OCI-LY7 (cell line): ENCODE measurements around the gene CKM. TPM values are rescaled to one million over a fixed set of nuclear protein-coding genes. Genes with fewer than 3 reads are reported as not detected.

Experiments used
- BruUV-seq: library from RNA; stranded (reverse); fragments of 400-500 nt; replicated peaks from 2 replicates; lab custom pipeline; 2021; lab: Mats Ljungman, UMichigan
- CTCF ChIA-PET: fragments of 300-600 bp; sonication (Branson Sonifier 250); formaldehyde crosslinking; loops from one replicate; lab custom pipeline; 2022; ENCODE audit warnings: antibody characterized with exemption; ENCODE audit not compliant: unreplicated experiment; lab: Charles Lee
- POLR2A ChIA-PET: fragments of 300-600 bp; sonication (Branson Sonifier 250); formaldehyde crosslinking; loops from one replicate; lab custom pipeline; 2022; ENCODE audit warnings: antibody characterized with exemption; lab: Charles Lee
- DNase-seq: peaks from one replicate; pipeline ENCODE4 v3.0.0-alpha.2; 2015; ENCODE audit warnings: low spot score
- H2AFZ ChIP-seq: fragments of 200-600 bp; sonication (generic), shearing (Covaris generic); 2 replicates; pipeline ENCODE4 v1.6.1; 2014; ENCODE audit warnings: mild to moderate bottlenecking, antibody characterized with exemption, low read length, moderate library complexity
- H3K27ac ChIP-seq: fragments of 200-600 bp; sonication (generic); 2 replicates; pipeline ENCODE4 v1.5.1; 2014; ENCODE audit warnings: mixed run types, low read depth, mild to moderate bottlenecking, moderate library complexity, low read length, inconsistent platforms; ENCODE audit not compliant: poor library complexity, severe bottlenecking
- H3K36me3 ChIP-seq: fragments of 200-600 bp; sonication (generic); 2 replicates; pipeline ENCODE4 v1.6.1; 2014; ENCODE audit warnings: mild to moderate bottlenecking, antibody characterized with exemption, low read length, moderate library complexity, mixed read lengths; ENCODE audit not compliant: insufficient read depth
- H3K4me1 ChIP-seq: fragments of 200-600 bp; sonication (generic); 2 replicates; pipeline ENCODE4 v1.5.1; 2014; ENCODE audit warnings: mild to moderate bottlenecking, low read length; ENCODE audit not compliant: insufficient read depth, poor library complexity, severe bottlenecking
- H3K4me2 ChIP-seq: fragments of 200-600 bp; sonication (generic); 2 replicates; pipeline ENCODE4 v1.6.1; 2014; ENCODE audit warnings: mild to moderate bottlenecking, low read length
- H3K4me3 ChIP-seq: fragments of 200-600 bp; sonication (generic); 2 replicates; pipeline ENCODE4 v1.5.1; 2014; ENCODE audit warnings: mild to moderate bottlenecking, low read depth, low read length; ENCODE audit not compliant: poor library complexity, severe bottlenecking
- H3K79me2 ChIP-seq: fragments of 200-600 bp; sonication (generic); 2 replicates; pipeline ENCODE4 v1.6.1; 2016; ENCODE audit warnings: low read depth, mild to moderate bottlenecking, low read length, moderate library complexity, mixed read lengths; ENCODE audit not compliant: insufficient read depth
- H3K9me2 ChIP-seq: fragments of 200-600 bp; sonication (generic); 2 replicates; pipeline ENCODE4 v1.6.1; 2016; ENCODE audit warnings: mild to moderate bottlenecking, low read length, mixed read lengths; ENCODE audit not compliant: insufficient read depth
- H3K9me3 ChIP-seq: fragments of 200-600 bp; sonication (generic); 2 replicates; pipeline ENCODE4 v1.6.1; 2014; ENCODE audit warnings: mild to moderate bottlenecking, mixed run types, low read length, mixed read lengths
- H4K20me1 ChIP-seq: fragments of 200-600 bp; sonication (generic); 2 replicates; pipeline ENCODE4 v1.6.1; 2014; ENCODE audit warnings: mild to moderate bottlenecking, antibody characterized with exemption, low read length, moderate library complexity, mixed read lengths; ENCODE audit not compliant: insufficient read depth
- CTCF ChIP-seq: fragments of 200-600 bp; sonication (generic); conservative IDR thresholded peaks from 2 replicates; pipeline ENCODE4 v1.5.1; 2014; ENCODE audit warnings: mild to moderate bottlenecking, antibody characterized with exemption, low read length, moderate library complexity, mixed read lengths
- EZH2phosphoT487 ChIP-seq: fragments of 200-600 bp; sonication (generic); IDR thresholded peaks from 2 replicates; pipeline ENCODE4 v1.6.1; 2018; ENCODE audit warnings: low read depth, borderline replicate concordance, mild to moderate bottlenecking, mixed run types, antibody characterized with exemption, low read length, moderate library complexity, mixed read lengths
- intact Hi-C: fragments of 100-400 bp; cut with micrococcal nuclease; formaldehyde crosslinking; loops from one replicate; pipeline ENCODE4 v1.10.0; 2022; ENCODE audit not compliant: unreplicated experiment
- total RNA-seq, 2 experiments: library from RNA; depleted of rRNA in 1 of 2; stranded (reverse); fragments of >200 nt in 1 of 2; shearing (Covaris generic) in 1 of 2; gene quantifications; 2 replicates each; pipeline ENCODE4 v1.2.3, GENCODE V29; 2014 to 2022

CKM gene
- total RNA-seq, 2 experiments from 2014 or later = not detected

DNA sequence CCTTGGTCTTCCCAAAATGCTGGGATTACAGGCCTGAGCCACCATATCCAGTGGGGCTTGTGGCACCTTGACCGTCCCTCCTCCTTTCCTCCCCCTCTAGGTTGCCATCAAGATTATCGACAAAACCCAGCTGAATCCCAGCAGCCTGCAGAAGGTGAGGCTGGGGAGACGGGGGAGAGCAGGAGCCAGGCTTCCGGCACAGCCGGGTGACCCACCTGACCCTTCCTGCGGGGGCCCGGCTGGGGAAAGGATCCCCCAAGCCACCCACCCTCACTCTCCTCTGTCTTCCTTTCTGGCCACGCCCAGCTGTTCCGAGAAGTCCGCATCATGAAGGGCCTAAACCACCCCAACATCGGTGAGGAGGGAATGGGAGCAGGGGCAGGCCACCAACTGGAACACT lies 59.7 kb downstream of the CKM start:
- Histone ChIP-seq H3K4me2 (no peak overlapping the region), H2AFZ (no peak overlapping the region), H4K20me1 (no peaks in the 10 kb centered on the region), H3K9me3 (no peaks in the 10 kb centered on the region), H3K79me2 (no peaks in the 10 kb centered on the region), H3K4me3 (no peak overlapping the region), H3K27ac (no peak overlapping the region), H3K4me1 (no peaks in the 10 kb centered on the region), H3K36me3 (no peaks in the 10 kb centered on the region), H3K9me2 (no peaks in the 10 kb centered on the region)
- POLR2A ChIA-PET = no interaction called here
- CTCF ChIA-PET = no interaction called here
- intact Hi-C loops = no loop called here
- no TSS peak for BruUV-seq
- TF ChIP-seq CTCF (no peak), EZH2phosphoT487 (no peak)
- DNase-seq = no peak

DNA sequence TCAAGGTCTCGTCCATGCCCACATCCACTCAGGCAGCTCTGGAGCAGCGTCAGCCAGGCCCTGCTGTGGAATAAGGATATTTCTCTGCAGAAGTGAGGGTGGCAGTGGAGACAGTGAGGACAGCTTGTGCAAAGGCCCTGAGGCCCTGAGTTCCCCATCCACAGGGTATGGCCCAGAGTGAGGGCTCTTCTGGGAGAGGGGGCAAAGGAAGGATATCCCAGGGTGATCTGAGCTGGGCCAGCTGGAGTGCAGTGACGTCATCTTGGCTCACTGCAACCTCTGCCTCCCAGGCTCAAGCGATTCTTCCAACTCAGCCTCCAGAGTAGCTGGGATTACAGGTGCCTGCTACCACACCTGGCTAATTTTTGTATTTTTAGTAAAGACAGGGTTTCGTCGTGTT lies 60.1 kb downstream of the CKM start:
- no peak for DNase-seq
- no peaks in the 10 kb centered on the region for H3K9me2 ChIP-seq
- no peak overlapping the region for H3K4me3 ChIP-seq
- H3K27ac ChIP-seq = no peak overlapping the region
- no peaks in the 10 kb centered on the region for H3K36me3 ChIP-seq
- H3K4me1 ChIP-seq = no peaks in the 10 kb centered on the region
- no TSS peak for BruUV-seq
- TF ChIP-seq CTCF (no peak), EZH2phosphoT487 (no peak)
- H3K79me2 ChIP-seq = no peaks in the 10 kb centered on the region
- intact Hi-C loops = no loop called here
- no peaks in the 10 kb centered on the region for H4K20me1 ChIP-seq
- ChIA-PET CTCF (no interaction called here), POLR2A (interaction anchor here (0.7 kb wide), 1 partner anchor 30 kb away, joined by 3 read pairs; no protein-coding TSS in a partner anchor)
- no peak overlapping the region for H2AFZ ChIP-seq
- H3K4me2 ChIP-seq = no peak overlapping the region
- no peaks in the 10 kb centered on the region for H3K9me3 ChIP-seq

DNA sequence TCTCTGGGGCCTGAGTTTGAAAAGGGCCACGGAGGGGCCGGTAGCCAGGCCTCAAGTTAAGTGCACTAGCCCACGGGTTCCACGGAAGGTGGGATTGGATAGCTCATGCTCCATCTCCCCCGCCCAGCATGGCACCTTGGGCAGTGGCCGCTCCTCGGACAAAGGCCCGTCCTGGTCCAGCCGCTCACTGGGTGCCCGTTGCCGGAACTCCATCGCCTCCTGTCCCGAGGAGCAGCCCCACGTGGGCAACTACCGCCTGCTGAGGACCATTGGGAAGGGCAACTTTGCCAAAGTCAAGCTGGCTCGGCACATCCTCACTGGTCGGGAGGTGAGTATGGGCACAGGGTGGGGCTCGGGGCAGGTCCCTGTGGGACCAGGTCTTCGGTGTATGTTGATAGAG lies 63.8 kb downstream of the CKM start:
- Histone ChIP-seq H2AFZ (no peak overlapping the region), H3K4me3 (no peak overlapping the region), H3K4me1 (peaks cover 4% of the 10 kb centered on the region), H3K27ac (no peak overlapping the region), H4K20me1 (no peaks in the 10 kb centered on the region), H3K36me3 (no peaks in the 10 kb centered on the region), H3K79me2 (no peaks in the 10 kb centered on the region), H3K4me2 (no peak overlapping the region), H3K9me3 (no peaks in the 10 kb centered on the region), H3K9me2 (no peaks in the 10 kb centered on the region)
- DNase-seq = no peak
- TF ChIP-seq CTCF (no peak), EZH2phosphoT487 (no peak)
- intact Hi-C loops = no loop called here
- BruUV-seq = no TSS peak
- POLR2A ChIA-PET = no interaction called here
- CTCF ChIA-PET = no interaction called here
